Adrenal gland (tissue), 12 donors: ENCODE data around the gene TLE2. TPM values are rescaled to one million over a fixed set of nuclear protein-coding genes. Genes with fewer than 3 reads are reported as not detected.

Experiments used
- DNase-seq, 7 donors: peaks; one replicate each; pipeline ENCODE4 v3.0.0-alpha.2; 2019 to 2020
- H3K27ac ChIP-seq, 5 donors: fragments of 200-600 bp; sonication (generic) in 4 of 5; 1 replicate in 3 of 5; 2 replicates in 2 of 5; pipeline versions ENCODE4 v1.5.1 to v1.8.0; 2016 to 2020; ENCODE audit warnings: mild to moderate bottlenecking in 1 of 5
- H3K27me3 ChIP-seq: fragments of 200-600 bp; 2 replicates; pipeline ENCODE4 v1.8.0; 2021
- H3K36me3 ChIP-seq, 2 donors: fragments of 200-600 bp; replicated peaks in 1 of 2; 1 replicate in 1 of 2; 2 replicates in 1 of 2; pipeline versions ENCODE4 v1.5.1 to v1.8.0; 2018 to 2022
- H3K4me1 ChIP-seq, 2 donors: fragments of 200-600 bp; replicated peaks in 1 of 2; 1 replicate in 1 of 2; 2 replicates in 1 of 2; pipeline versions ENCODE4 v1.5.1 to v1.8.0; 2018 to 2021
- H3K4me3 ChIP-seq, 4 donors: fragments of 200-600 bp; sonication (generic) in 3 of 4; one replicate each; pipeline ENCODE4 v1.5.1; 2016 to 2018
- H3K9me3 ChIP-seq, 3 donors: fragments of 200-600 bp; sonication (generic) in 1 of 3; replicated peaks in 1 of 3; 1 replicate in 2 of 3; 2 replicates in 1 of 3; pipeline versions ENCODE4 v1.5.1 to v1.8.0; 2016 to 2021
- CTCF ChIP-seq, 6 experiments: fragments of 450-650 bp in 4 of 6; fragments of 200-600 bp in 2 of 6; sonication (generic) in 1 of 6; IDR thresholded peaks; 1 replicate in 5 of 6; 2 replicates in 1 of 6; pipeline versions ENCODE4 v1.5.1 to v1.8.0; 2016 to 2021; ENCODE audit warnings: antibody characterized with exemption in 6 of 6, mild to moderate bottlenecking in 2 of 6, moderate library complexity in 1 of 6
- POLR2A ChIP-seq, 2 donors: fragments of 450-650 bp; IDR thresholded peaks; one replicate each; pipeline ENCODE4 v1.6.1; 2017; ENCODE audit warnings: antibody characterized with exemption in 2 of 2, mild to moderate bottlenecking in 2 of 2, moderate library complexity in 1 of 2
- WGBS, 4 donors: extraction: QIAGEN DNeasy Blood & Tissue Kit in 2 of 4; methylation state at CpG; one replicate each; pipeline versions ENCODE4 v1.1.5 to v1.1.7; 2013 to 2017; 5-methylcytosine and 5-hydroxymethylcytosine counted together
- intact Hi-C, 2 donors: fragments of 100-400 bp; cut with DNase I; formaldehyde crosslinking; loops; one replicate each; pipeline versions ENCODE4 v1.14.1 to v1.15.0; 2022 to 2023
- polyA plus RNA-seq, 3 donors: library from polyadenylated mRNA; stranded (reverse); fragments of 200-250 nt in 2 of 3; fragments of 350-450 nt in 1 of 3; fragmentation: Illumina TruSeq in 1 of 3; extraction: RNeasy Lipid Tissue Mini Kit (QIAGEN cat#74804) in 1 of 3; gene quantifications; one replicate each; pipeline ENCODE4 v1.2.3, GENCODE V29; 2013 to 2014
- total RNA-seq, 9 donors: library from RNA; depleted of rRNA in 4 of 9; stranded (reverse); fragments of >200 nt in 4 of 9; fragments of 120-200 nt in 1 of 9; fragmentation: NEBNext Ultra II Directional in 1 of 9; extraction: Animal tissue kit (Norgen Biotek cat#: 25700) in 1 of 9; gene quantifications; one replicate each; pipeline versions ENCODE4 v1.1.0 to v1.2.4, GENCODE V29; 2013 to 2023
- donor health status: healthy with polysubstance abuse.
- donor health status: Bipolar disorder and iron deficiency.
- donor health status: DM: yes; HTN: yes; CAD: no.
- donor health status: DM: no; HTN: no; CAD: no.
- donor health status: DM: no; HTN: no; CAD: no.
- donor health status: DM: yes; HTN: yes; CAD: no.

The TLE2 gene
- total and polyA plus RNA-seq, 12 donors = 4.0 to 106 (median 57.2) TPM

GRCh38 chr19:2982561-2982960 lies 46.5 kb downstream of the TLE2 start:
- Histone ChIP-seq H3K4me1 (peaks cover 16 to 25% of the 10 kb centered on the region in 2 donors), H3K36me3 (no peaks in the 10 kb centered on the region), H3K27me3 (no peaks in the 10 kb centered on the region), H3K4me3 (no peak overlapping the region), H3K9me3 (no peaks in the 10 kb centered on the region), H3K27ac (peak overlapping the region in 4 of 5 donors; percentile 47 to 94 (median 67))
- TF ChIP-seq POLR2A (IDR thresholded peaks at IDR 0.05) (no peak), CTCF (IDR thresholded peaks at IDR 0.05) (no peak)
- WGBS, 4 donors = 21 to 31% (median 24%) methylated on average over 4 to 8 of the region's 8 CpGs
- no peak for DNase-seq
- intact Hi-C loops = no loop called here

- TF ChIP-seq CTCF (IDR thresholded peaks at IDR 0.05) (no peak), POLR2A (IDR thresholded peaks at IDR 0.05) (no peak)
- Histone ChIP-seq H3K4me3 (no peak overlapping the region), H3K4me1 (peaks cover 20 to 30% of the 10 kb centered on the region in 2 donors), H3K27ac (peak overlapping the region in 2 of 5 donors; percentile 26 to 94), H3K27me3 (no peaks in the 10 kb centered on the region), H3K9me3 (no peaks in the 10 kb centered on the region), H3K36me3 (no peaks in the 10 kb centered on the region)
- WGBS, 4 donors = 76 to 89% (median 85%) methylated on average over 5 of the region's 5 CpGs
- intact Hi-C loops = no loop called here
- no peak for DNase-seq
Measured at GRCh38 chr19:2981898-2982297, 47.2 kb downstream of the TLE2 start.

GRCh38 chr19:2978772-2979171 lies 50.3 kb downstream of the TLE2 start:
- H3K27ac ChIP-seq = peak overlapping the region in 1 of 5 donors; percentile 77
- no peaks in the 10 kb centered on the region for H3K27me3 ChIP-seq
- no peak overlapping the region for H3K4me3 ChIP-seq
- H3K9me3 ChIP-seq = no peaks in the 10 kb centered on the region
- 79 to 84% (median 82%) methylated on average over 9 of the region's 9 CpGs for WGBS, 4 donors
- no peak for DNase-seq
- no peak for TF ChIP-seq CTCF (IDR thresholded peaks at IDR 0.05)
- H3K4me1 ChIP-seq = peaks cover 27 to 52% of the 10 kb centered on the region in 2 donors
- H3K36me3 ChIP-seq = no peaks in the 10 kb centered on the region
- intact Hi-C loops = loop anchor here in 1 of 2 donors (10.0 kb wide), 1 partner anchor 56 kb away; no protein-coding TSS in a partner anchor

GRCh38 chr19:2978166-2978767 lies 50.8 kb downstream of the TLE2 start:
- H3K27me3 ChIP-seq = no peaks in the 10 kb centered on the region
- DNase-seq = no peak
- no peaks in the 10 kb centered on the region for H3K36me3 ChIP-seq
- WGBS, 4 donors = 80 to 86% (median 82%) methylated on average over 9 to 11 of the region's 11 CpGs
- H3K4me1 ChIP-seq = peaks cover 22 to 51% of the 10 kb centered on the region in 2 donors
- H3K27ac ChIP-seq = peak overlapping the region in 2 of 5 donors; percentile 47 to 77
- TF ChIP-seq POLR2A (IDR thresholded peaks at IDR 0.05) (no peak), CTCF (IDR thresholded peaks at IDR 0.05) (no peak)
- H3K4me3 ChIP-seq = no peak overlapping the region
- intact Hi-C loops = loop anchor here in 1 of 2 donors (10.0 kb wide), 1 partner anchor 57 kb away; no protein-coding TSS in a partner anchor
- no peaks in the 10 kb centered on the region for H3K9me3 ChIP-seq
